Measurements from ENCODE around the gene NR3C1.
"Not testable (repeated sequence)": the region's sequence is repeated elsewhere in the genome, so short reads cannot be mapped to it uniquely, and the experiment has no call there.

The NR3C1 gene

DNA sequence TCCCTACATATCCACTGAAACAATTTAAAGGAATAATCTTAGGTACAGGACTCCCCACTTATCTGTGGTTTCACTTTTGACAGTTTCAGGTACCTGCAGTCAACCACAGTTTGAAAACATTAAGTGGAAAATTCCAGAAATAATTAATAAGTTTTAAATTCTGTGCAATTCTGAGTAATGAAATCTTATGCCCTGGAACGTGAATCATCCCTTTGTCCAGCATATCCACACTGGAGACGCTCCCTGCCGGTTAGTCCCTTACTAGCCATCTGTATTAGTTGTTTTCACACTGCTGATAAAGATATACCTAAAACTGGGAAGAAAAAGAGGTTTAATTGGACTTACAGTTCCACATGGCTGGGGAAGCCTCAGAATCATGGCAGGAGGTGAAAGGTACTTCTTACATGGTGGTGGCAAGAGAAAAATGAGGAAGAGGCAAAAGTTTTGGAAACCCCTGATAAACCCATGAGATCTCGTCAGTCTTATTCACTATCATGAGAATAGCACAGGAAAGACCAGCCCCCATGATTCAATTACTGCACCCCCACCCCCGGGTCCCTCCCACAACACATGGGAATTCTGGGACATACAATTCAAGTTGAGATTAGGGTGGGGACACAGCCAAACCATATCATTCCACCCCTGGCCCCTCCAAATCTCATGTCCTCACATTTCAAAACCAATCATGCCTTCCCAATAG, 80.4 kb downstream of the NR3C1 start:
- H3K4me1 ChIP-seq (ENCODE audit: control insufficient read depth, insufficient read depth, low read length): peaks cover 24% of the 10 kb centered on the region
- not testable (repeated sequence) for DNase-seq (ENCODE audit: low read depth); H3K9me3 ChIP-seq (ENCODE audit: control insufficient read depth, low read length); H3K36me3 ChIP-seq (ENCODE audit: control insufficient read depth, insufficient read depth, low read length, severe bottlenecking); H3K27me3 ChIP-seq (replicated peaks; ENCODE audit: control insufficient read depth, insufficient read depth, low read length); H3K4me3 ChIP-seq (ENCODE audit: low read length)
- peak overlapping the region; percentile 12 for H3K9ac ChIP-seq (ENCODE audit: low read length)

DNA sequence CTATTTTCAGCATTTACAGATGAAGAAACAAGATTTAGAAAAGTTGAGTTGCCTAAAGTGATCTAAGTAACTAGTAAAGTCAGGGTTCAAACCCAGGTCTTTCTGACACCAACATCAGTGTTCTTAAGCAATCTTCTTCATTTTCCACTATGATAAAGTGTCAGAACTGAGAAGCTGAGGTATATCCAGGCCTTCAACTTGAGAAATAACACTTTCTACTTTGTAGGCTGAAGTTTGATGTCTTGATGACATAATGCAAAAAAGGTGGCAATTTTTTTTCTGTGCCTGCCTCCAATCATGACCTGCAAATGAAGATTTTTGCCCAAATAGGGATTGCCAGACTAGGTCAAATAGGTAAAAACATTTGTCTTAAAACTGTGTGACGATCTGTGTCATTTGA, 81.3 kb downstream of the NR3C1 start:
- H3K4me3 ChIP-seq (ENCODE audit: low read length): no peak overlapping the region
- no peaks in the 10 kb centered on the region for H3K9me3 ChIP-seq (ENCODE audit: control insufficient read depth, low read length)
- H3K9ac ChIP-seq (ENCODE audit: low read length): no peak overlapping the region
- peaks cover 32% of the 10 kb centered on the region for H3K4me1 ChIP-seq (ENCODE audit: control insufficient read depth, insufficient read depth, low read length)
- DNase-seq (ENCODE audit: low read depth): no peak
- no peaks in the 10 kb centered on the region for H3K36me3 ChIP-seq (ENCODE audit: control insufficient read depth, insufficient read depth, low read length, severe bottlenecking)
- no peaks in the 10 kb centered on the region for H3K27me3 ChIP-seq (replicated peaks; ENCODE audit: control insufficient read depth, insufficient read depth, low read length)

DNA sequence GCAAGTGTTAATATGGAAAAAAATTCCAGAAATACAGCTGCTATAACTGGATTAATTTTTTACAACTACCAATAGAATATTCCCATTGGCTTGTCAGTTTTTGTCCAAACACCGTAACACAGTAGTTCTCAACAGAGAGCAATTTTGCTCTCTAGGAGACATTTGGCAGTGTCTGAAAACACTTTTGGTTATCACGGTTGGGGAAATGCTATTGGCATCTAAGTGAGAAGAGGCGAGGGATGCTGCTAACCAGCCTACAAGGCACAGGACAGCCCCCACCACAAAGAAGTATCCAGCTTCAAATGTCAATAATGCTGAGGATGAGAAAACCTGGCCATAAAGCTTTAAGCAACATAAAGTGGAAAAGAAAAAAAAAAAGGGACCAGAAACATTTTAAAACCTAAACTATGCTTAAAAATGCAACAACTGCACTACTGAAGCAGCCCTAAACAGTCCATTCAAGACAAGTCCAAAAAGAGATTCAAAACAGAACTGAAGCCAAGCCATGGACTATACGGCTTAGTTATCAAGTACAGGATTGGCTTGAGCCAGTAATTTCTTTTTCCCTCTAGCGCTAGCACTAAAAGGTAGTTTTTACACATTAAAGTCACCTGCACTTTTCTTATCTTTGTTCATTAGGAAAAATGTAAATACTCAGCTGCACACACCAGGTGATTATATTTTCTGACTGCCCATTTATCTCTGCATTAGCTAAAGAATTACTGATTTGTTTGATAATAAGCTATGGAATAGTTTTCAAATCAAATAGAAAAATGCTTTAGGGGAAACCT, 83.9 kb downstream of the NR3C1 start:
- Histone ChIP-seq H3K4me1 (ENCODE audit: control insufficient read depth, insufficient read depth, low read length) (peaks cover 57% of the 10 kb centered on the region), H3K9me3 (ENCODE audit: control insufficient read depth, low read length) (no peaks in the 10 kb centered on the region), H3K27me3 (replicated peaks; ENCODE audit: control insufficient read depth, insufficient read depth, low read length) (no peaks in the 10 kb centered on the region), H3K9ac (ENCODE audit: low read length) (no peak overlapping the region), H3K36me3 (ENCODE audit: control insufficient read depth, insufficient read depth, low read length, severe bottlenecking) (no peaks in the 10 kb centered on the region), H3K4me3 (ENCODE audit: low read length) (no peak overlapping the region)
- DNase-seq (ENCODE audit: low read depth): no peak

DNA sequence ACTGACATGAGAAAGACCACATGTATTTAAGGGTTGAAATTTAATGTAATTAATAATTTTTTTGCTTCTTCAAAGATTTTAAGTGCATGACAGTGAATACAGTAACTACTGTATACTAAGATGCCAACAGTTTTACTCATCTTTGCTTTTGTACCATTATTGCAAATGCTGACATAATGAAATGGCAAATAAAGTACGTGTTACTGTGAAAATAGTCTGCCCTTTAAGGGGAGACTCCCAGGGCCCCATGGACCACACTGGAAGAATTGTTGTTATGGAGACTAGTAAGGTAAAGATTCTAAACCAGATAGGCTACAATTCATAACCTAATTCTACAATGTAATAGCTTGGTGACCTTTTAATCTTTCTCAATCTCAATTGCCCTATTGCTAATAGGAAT, 84.7 kb downstream of the NR3C1 start:
- Histone ChIP-seq H3K9me3 (ENCODE audit: control insufficient read depth, low read length) (no peaks in the 10 kb centered on the region), H3K4me1 (ENCODE audit: control insufficient read depth, insufficient read depth, low read length) (peaks cover 65% of the 10 kb centered on the region), H3K4me3 (ENCODE audit: low read length) (no peak overlapping the region), H3K27me3 (replicated peaks; ENCODE audit: control insufficient read depth, insufficient read depth, low read length) (no peaks in the 10 kb centered on the region), H3K9ac (ENCODE audit: low read length) (no peak overlapping the region), H3K36me3 (ENCODE audit: control insufficient read depth, insufficient read depth, low read length, severe bottlenecking) (no peaks in the 10 kb centered on the region)
- no peak for DNase-seq (ENCODE audit: low read depth)

DNA sequence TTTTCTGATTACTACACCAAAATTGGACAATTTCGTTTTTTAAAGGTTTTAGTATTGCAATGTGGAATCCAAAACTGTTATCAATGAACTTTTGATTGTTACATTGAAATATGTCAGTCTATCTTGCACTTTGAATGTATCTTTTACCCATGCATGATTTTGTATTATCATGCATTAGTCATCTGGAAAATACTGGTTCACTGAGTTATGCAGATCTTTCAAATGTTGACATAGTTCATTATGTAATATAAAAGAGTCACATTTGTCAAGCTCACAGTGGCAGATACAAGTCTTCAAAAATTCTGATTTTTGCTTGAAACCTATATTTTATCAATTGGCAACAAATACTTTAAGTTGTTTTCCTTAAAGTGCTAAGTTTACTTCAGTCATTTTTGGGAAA, 85.2 kb downstream of the NR3C1 start:
- no peak for DNase-seq (ENCODE audit: low read depth)
- Histone ChIP-seq H3K27me3 (replicated peaks; ENCODE audit: control insufficient read depth, insufficient read depth, low read length) (no peaks in the 10 kb centered on the region), H3K9ac (ENCODE audit: low read length) (no peak overlapping the region), H3K36me3 (ENCODE audit: control insufficient read depth, insufficient read depth, low read length, severe bottlenecking) (no peaks in the 10 kb centered on the region), H3K4me3 (ENCODE audit: low read length) (no peak overlapping the region), H3K9me3 (ENCODE audit: control insufficient read depth, low read length) (no peaks in the 10 kb centered on the region), H3K4me1 (ENCODE audit: control insufficient read depth, insufficient read depth, low read length) (peaks cover 71% of the 10 kb centered on the region)

DNA sequence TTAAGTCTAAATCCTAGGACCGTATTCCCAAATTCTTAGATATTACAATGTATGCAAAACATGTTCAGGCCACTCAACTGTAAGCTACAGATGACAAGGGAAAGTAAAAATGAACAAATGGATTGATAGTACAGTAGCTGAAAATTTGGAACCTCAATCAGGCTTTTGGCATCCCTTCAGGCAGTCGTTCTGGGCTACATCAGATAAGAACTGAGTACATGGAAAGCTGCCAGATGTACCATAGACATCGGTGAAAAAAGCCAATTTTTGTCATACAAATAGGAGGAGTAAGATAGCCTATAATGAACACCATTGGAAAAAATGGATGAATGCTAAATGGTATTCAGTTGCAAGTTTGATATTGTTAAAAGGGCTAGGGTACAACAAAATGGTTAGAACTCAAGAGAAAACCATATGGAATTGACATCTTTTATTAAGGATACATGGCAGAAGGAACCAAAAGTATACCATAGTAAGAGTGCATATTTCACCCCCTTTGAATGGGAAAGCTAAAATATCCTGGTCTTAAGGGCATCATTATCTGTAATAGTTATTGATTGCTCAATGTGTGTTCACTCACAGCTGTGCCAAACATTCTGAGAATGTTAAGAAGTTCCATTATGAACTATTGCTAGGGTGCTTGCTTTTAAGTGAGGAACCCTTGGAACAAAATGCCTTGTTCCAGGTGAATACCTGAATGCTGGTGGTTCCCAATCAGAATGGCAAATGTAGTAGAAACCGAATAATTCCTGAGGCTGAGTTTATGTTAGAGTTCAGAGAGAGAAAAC, 86.4 kb downstream of the NR3C1 start:
- Histone ChIP-seq H3K9me3 (ENCODE audit: control insufficient read depth, low read length) (no peaks in the 10 kb centered on the region), H3K4me3 (ENCODE audit: low read length) (no peak overlapping the region), H3K36me3 (ENCODE audit: control insufficient read depth, insufficient read depth, low read length, severe bottlenecking) (peaks cover 7% of the 10 kb centered on the region), H3K9ac (ENCODE audit: low read length) (no peak overlapping the region), H3K4me1 (ENCODE audit: control insufficient read depth, insufficient read depth, low read length) (peaks cover 69% of the 10 kb centered on the region), H3K27me3 (replicated peaks; ENCODE audit: control insufficient read depth, insufficient read depth, low read length) (no peaks in the 10 kb centered on the region)
- DNase-seq (ENCODE audit: low read depth): peak; percentile 48

DNA sequence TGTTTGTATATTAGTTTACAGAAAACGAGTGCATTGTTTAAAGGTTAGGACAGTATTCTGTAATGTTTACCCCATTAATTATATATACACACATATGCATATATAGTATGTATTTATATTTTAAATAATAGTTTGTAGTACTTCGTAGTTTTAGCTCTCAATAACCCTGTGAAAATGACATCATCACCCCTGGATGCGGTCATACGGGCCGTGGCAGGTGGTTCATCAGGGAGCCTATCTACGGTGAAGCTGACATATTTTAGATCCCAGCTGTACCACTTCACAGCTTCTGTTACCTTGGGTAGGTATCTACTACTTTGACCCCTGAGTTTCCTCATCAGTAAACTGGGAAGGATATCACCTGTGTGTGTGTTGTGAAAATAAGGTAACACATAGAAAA, 87.1 kb downstream of the NR3C1 start:
- H3K4me1 ChIP-seq (ENCODE audit: control insufficient read depth, insufficient read depth, low read length): peaks cover 71% of the 10 kb centered on the region
- no peaks in the 10 kb centered on the region for H3K27me3 ChIP-seq (replicated peaks; ENCODE audit: control insufficient read depth, insufficient read depth, low read length)
- no peak for DNase-seq (ENCODE audit: low read depth)
- H3K9ac ChIP-seq (ENCODE audit: low read length): no peak overlapping the region
- H3K9me3 ChIP-seq (ENCODE audit: control insufficient read depth, low read length): no peaks in the 10 kb centered on the region
- H3K4me3 ChIP-seq (ENCODE audit: low read length): peak overlapping the region; percentile 21
- peaks cover 14% of the 10 kb centered on the region for H3K36me3 ChIP-seq (ENCODE audit: control insufficient read depth, insufficient read depth, low read length, severe bottlenecking)

DNA sequence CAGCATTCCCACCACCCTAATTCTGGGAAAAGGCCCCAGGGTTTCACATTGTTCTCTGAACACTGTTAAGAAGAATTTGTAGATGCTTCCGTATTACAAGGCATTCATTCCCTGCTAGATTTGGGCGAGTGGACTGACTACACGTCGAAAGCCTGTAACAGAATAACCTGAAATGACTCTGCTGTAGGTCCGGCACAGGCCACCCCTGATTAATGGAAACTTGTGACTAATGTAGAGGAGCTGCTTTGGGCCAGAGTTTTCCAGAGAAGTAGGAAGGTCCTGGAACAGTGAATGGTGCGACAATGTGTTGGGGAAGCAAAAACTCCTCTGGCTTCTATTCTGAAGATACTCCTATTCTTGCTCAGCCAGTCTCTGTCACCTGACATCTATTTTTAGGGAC, 87.6 kb downstream of the NR3C1 start:
- peaks cover 75% of the 10 kb centered on the region for H3K4me1 ChIP-seq (ENCODE audit: control insufficient read depth, insufficient read depth, low read length)
- no peaks in the 10 kb centered on the region for H3K27me3 ChIP-seq (replicated peaks; ENCODE audit: control insufficient read depth, insufficient read depth, low read length)
- no peak overlapping the region for H3K9ac ChIP-seq (ENCODE audit: low read length)
- no peak overlapping the region for H3K4me3 ChIP-seq (ENCODE audit: low read length)
- peaks cover 19% of the 10 kb centered on the region for H3K36me3 ChIP-seq (ENCODE audit: control insufficient read depth, insufficient read depth, low read length, severe bottlenecking)
- H3K9me3 ChIP-seq (ENCODE audit: control insufficient read depth, low read length): no peaks in the 10 kb centered on the region
- no peak for DNase-seq (ENCODE audit: low read depth)

DNA sequence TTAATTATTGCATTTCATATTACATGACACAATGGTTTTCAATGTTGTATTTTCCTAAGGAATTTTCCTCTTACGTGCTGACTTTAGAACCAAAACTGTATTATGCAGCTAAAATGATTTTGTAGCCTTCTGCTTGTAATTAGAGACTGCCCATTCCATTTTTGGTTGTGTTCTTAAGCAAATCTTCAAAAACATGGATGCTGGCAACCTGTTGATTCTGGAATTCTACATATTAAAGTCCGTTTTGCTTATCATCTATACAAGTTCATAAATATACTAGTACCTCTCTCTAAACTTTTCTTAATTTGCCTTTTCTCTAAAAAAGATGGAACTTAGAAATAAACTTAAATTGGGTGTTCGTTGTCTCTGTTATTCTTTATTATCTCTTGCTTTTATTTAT, 88.3 kb downstream of the NR3C1 start:
- DNase-seq (ENCODE audit: low read depth): no peak
- Histone ChIP-seq H3K4me3 (ENCODE audit: low read length) (peak overlapping the region; percentile 30), H3K27me3 (replicated peaks; ENCODE audit: control insufficient read depth, insufficient read depth, low read length) (no peaks in the 10 kb centered on the region), H3K9me3 (ENCODE audit: control insufficient read depth, low read length) (no peaks in the 10 kb centered on the region), H3K9ac (ENCODE audit: low read length) (no peak overlapping the region), H3K4me1 (ENCODE audit: control insufficient read depth, insufficient read depth, low read length) (peaks cover 75% of the 10 kb centered on the region), H3K36me3 (ENCODE audit: control insufficient read depth, insufficient read depth, low read length, severe bottlenecking) (peaks cover 25% of the 10 kb centered on the region)

DNA sequence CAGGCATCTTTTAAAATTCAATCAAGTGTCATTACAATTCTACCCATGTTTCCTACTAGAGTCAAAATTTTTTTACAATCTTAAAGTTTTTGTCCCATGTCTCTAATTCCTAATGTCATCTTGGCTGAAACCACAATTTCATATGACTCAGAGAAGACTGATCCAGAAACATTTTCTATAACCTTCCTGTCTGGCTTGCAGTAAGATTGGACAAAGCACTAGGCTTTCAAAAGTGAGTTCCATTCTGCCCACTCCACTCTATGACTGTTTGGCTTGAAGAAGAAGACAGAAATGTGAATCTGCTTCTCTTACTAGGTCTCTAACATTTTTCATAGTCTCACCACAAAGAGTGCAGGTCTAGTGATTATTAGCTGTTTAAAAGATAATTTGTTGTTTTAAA, 88.8 kb downstream of the NR3C1 start:
- peaks cover 31% of the 10 kb centered on the region for H3K36me3 ChIP-seq (ENCODE audit: control insufficient read depth, insufficient read depth, low read length, severe bottlenecking)
- H3K27me3 ChIP-seq (replicated peaks; ENCODE audit: control insufficient read depth, insufficient read depth, low read length): no peaks in the 10 kb centered on the region
- H3K9ac ChIP-seq (ENCODE audit: low read length): no peak overlapping the region
- H3K4me3 ChIP-seq (ENCODE audit: low read length): peak overlapping the region; percentile 30
- H3K9me3 ChIP-seq (ENCODE audit: control insufficient read depth, low read length): no peaks in the 10 kb centered on the region
- peak; percentile 81 for DNase-seq (ENCODE audit: low read depth)
- peaks cover 79% of the 10 kb centered on the region for H3K4me1 ChIP-seq (ENCODE audit: control insufficient read depth, insufficient read depth, low read length)

DNA sequence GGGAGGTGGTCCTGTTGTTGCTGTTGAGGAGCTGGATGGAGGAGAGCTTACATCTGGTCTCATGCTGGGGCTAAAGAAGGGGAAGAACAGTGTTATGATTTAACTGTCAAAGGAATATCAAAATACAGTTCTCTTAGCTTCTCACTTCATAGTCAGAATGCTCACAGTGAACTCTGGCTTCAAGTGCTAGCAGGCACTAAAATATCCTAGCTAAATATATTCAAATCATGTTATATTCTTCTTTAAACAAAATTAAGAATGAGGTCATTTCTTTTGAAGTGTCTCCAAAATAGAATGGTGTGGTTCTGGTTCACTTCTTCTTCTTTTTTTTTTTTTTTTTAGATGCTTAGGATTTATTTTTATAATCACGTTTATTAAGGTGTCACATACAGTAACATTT, 89.4 kb downstream of the NR3C1 start:
- Histone ChIP-seq H3K4me1 (ENCODE audit: control insufficient read depth, insufficient read depth, low read length) (peaks cover 85% of the 10 kb centered on the region), H3K9me3 (ENCODE audit: control insufficient read depth, low read length) (no peaks in the 10 kb centered on the region), H3K9ac (ENCODE audit: low read length) (no peak overlapping the region), H3K36me3 (ENCODE audit: control insufficient read depth, insufficient read depth, low read length, severe bottlenecking) (peaks cover 36% of the 10 kb centered on the region), H3K4me3 (ENCODE audit: low read length) (no peak overlapping the region), H3K27me3 (replicated peaks; ENCODE audit: control insufficient read depth, insufficient read depth, low read length) (no peaks in the 10 kb centered on the region)
- DNase-seq (ENCODE audit: low read depth): no peak
